Liver (tissue), 9 donors: ENCODE results near the gene RRP1. TPM values are rescaled to one million over a fixed set of nuclear protein-coding genes. Genes with fewer than 3 reads are reported as not detected.

Experiments
- DNase-seq: peaks from one replicate; pipeline ENCODE4 v3.0.0-alpha.2; 2017; ENCODE audit warnings: low spot score
- H3K27ac ChIP-seq, 2 donors: one replicate each; pipeline ENCODE4 v1.7.0; 2013; ENCODE audit warnings: inconsistent platforms in 2 of 2, low read length in 2 of 2, control low read depth in 1 of 2, low read depth in 1 of 2, mild to moderate bottlenecking in 1 of 2
- H3K27me3 ChIP-seq, 4 donors: one replicate each; pipeline versions ENCODE4 v1.6.1 to v1.7.0; 2013; ENCODE audit warnings: low read length in 3 of 4, inconsistent platforms in 1 of 4, mild to moderate bottlenecking in 1 of 4, moderate library complexity in 1 of 4; ENCODE audit not compliant: control insufficient read depth in 4 of 4, insufficient read depth in 4 of 4
- H3K36me3 ChIP-seq, 4 donors: one replicate each; pipeline versions ENCODE4 v1.6.1 to v1.7.0; 2013; ENCODE audit warnings: low read length in 3 of 4, mild to moderate bottlenecking in 3 of 4, low read depth in 1 of 4, moderate library complexity in 1 of 4; ENCODE audit not compliant: control insufficient read depth in 4 of 4, insufficient read depth in 3 of 4
- H3K4me1 ChIP-seq, 4 donors: one replicate each; pipeline versions ENCODE4 v1.6.1 to v1.7.0; 2013; ENCODE audit warnings: low read length in 3 of 4, mild to moderate bottlenecking in 3 of 4, moderate library complexity in 1 of 4; ENCODE audit not compliant: control insufficient read depth in 4 of 4, insufficient read depth in 4 of 4
- H3K4me3 ChIP-seq, 3 donors: one replicate each; pipeline versions ENCODE4 v1.6.1 to v1.7.0; 2013; ENCODE audit warnings: low read length in 3 of 3, control low read depth in 1 of 3, low read depth in 1 of 3, mild to moderate bottlenecking in 1 of 3
- H3K9ac ChIP-seq, 2 donors: one replicate each; pipeline ENCODE4 v1.7.0; 2013; ENCODE audit warnings: low read length in 2 of 2, mild to moderate bottlenecking in 2 of 2, moderate library complexity in 2 of 2, control low read depth in 1 of 2, low read depth in 1 of 2
- H3K9me3 ChIP-seq, 4 donors: one replicate each; pipeline versions ENCODE4 v1.6.1 to v1.7.0; 2013; ENCODE audit warnings: low read length in 3 of 4; ENCODE audit not compliant: control insufficient read depth in 4 of 4
- EGR1 ChIP-seq, 2 donors: IDR thresholded peaks; 2 replicates each; pipeline ENCODE4 v1.6.1; 2016 to 2018; ENCODE audit warnings: antibody characterized with exemption in 2 of 2, low read depth in 2 of 2
- FOXA1 ChIP-seq: IDR thresholded peaks from 2 replicates; pipeline ENCODE4 v1.6.1; 2016; ENCODE audit warnings: antibody characterized with exemption
- FOXA2 ChIP-seq: IDR thresholded peaks from 2 replicates; pipeline ENCODE4 v1.6.1; 2016; ENCODE audit warnings: antibody characterized with exemption
- GABPA ChIP-seq, 2 donors: IDR thresholded peaks in 1 of 2; conservative IDR thresholded peaks in 1 of 2; 2 replicates each; pipeline ENCODE4 v1.6.1; 2016; ENCODE audit warnings: antibody characterized with exemption in 2 of 2, mild to moderate bottlenecking in 1 of 2, moderate library complexity in 1 of 2
- HNF4G ChIP-seq: IDR thresholded peaks from 2 replicates; pipeline ENCODE4 v1.6.1; 2016; ENCODE audit warnings: antibody characterized with exemption
- JUND ChIP-seq, 2 donors: IDR thresholded peaks; 2 replicates each; pipeline ENCODE4 v1.6.1; 2016; ENCODE audit warnings: antibody characterized with exemption in 2 of 2
- NR2F2 ChIP-seq: IDR thresholded peaks from 2 replicates; pipeline ENCODE4 v1.6.1; 2016; ENCODE audit warnings: antibody characterized with exemption
- RAD21 ChIP-seq, 2 donors: IDR thresholded peaks; 2 replicates each; pipeline ENCODE4 v1.6.1; 2016; ENCODE audit warnings: antibody characterized with exemption in 2 of 2, mild to moderate bottlenecking in 2 of 2
- RXRA ChIP-seq, 2 donors: IDR thresholded peaks; 2 replicates each; pipeline ENCODE4 v1.6.1; 2017 to 2018; ENCODE audit warnings: antibody characterized with exemption in 2 of 2, mild to moderate bottlenecking in 1 of 2
- SP1 ChIP-seq: IDR thresholded peaks from 2 replicates; pipeline ENCODE4 v1.6.1; 2018; ENCODE audit warnings: antibody characterized with exemption, mild to moderate bottlenecking
- TAF1 ChIP-seq: conservative IDR thresholded peaks from 2 replicates; pipeline ENCODE4 v1.6.1; 2016; ENCODE audit warnings: antibody characterized with exemption, mild to moderate bottlenecking
- WGBS: extraction: QIAGEN DNeasy Blood & Tissue Kit; methylation state at CpG from one replicate; pipeline ENCODE4 v1.1.7; 2013; 5-methylcytosine and 5-hydroxymethylcytosine counted together
- polyA plus RNA-seq, 2 donors: library from polyadenylated mRNA; stranded (reverse) in 1 of 2; unstranded in 1 of 2; fragments of 200-250 nt in 1 of 2; fragments of >200 nt in 1 of 2; fragmentation: Nextera tagmentation in 1 of 2; extraction: Ambion mirVana in 1 of 2; gene quantifications; one replicate each; pipeline versions ENCODE4 v1.2.1 to v1.2.3, GENCODE V29; 2013 to 2015
- total RNA-seq, 2 donors: library from RNA; depleted of rRNA; stranded (reverse); fragments of >200 nt; gene quantifications; one replicate each; pipeline ENCODE4 v1.2.3, GENCODE V29; 2014
- TF ChIP-seq, protein P1 (sequence below): IDR thresholded peaks from 2 replicates; pipeline ENCODE4 v1.6.1; 2016; ENCODE audit warnings: antibody characterized with exemption, mild to moderate bottlenecking
- TF ChIP-seq, protein P2 (sequence below): IDR thresholded peaks from 2 replicates; pipeline ENCODE4 v1.6.1; 2016; ENCODE audit warnings: antibody characterized with exemption
- TF ChIP-seq, protein P3 (sequence below): IDR thresholded peaks from 2 replicates; pipeline ENCODE4 v1.6.1; 2016; ENCODE audit warnings: antibody characterized with exemption
- TF ChIP-seq, protein P4 (sequence below): fragments of 150-350 bp; IDR thresholded peaks from 2 replicates; pipeline ENCODE4 v1.5.1; 2017; ENCODE audit warnings: improper control_type of control experiment, low read depth, low read length; ENCODE audit not compliant: missing input control
- TF ChIP-seq, protein P5 (sequence below): IDR thresholded peaks from 2 replicates; pipeline ENCODE4 v1.6.1; 2016; ENCODE audit warnings: antibody characterized with exemption
- donor health status: healthy.
- donor health status: healthy.
- donor health status: healthy.
- donor health status: healthy.
- donor health status: healthy.

The RRP1 gene
- total and polyA plus RNA-seq, 4 donors = 5.4 to 15.0 (median 7.7) TPM

DNA sequence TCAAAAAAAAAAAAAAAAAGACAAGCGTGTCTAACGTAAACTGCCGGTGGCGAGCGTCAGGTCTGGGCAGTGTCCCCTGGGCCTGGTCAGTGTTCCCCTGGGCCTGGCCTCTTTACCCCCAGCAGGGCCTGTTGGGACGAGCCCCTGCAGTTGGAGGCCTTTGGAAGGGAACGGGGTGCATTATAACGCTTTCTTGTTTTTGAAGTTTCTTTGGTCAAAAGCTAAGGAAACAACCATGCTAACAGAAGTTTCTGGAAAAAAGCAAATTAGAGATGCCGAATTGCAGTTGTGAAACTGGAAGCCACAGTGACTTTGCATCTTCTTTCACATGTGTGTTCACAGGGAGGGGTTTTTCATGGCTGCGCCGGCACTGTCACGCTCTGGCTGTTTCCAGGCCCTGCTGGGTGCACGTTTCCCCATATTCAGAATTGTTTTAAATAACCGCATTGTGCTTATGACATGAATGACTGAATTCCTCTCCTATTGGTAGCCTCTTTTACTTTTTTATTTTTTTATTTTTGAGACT, 16.0 kb downstream of the RRP1 start:
- no peak for DNase-seq
- no peaks in the 10 kb centered on the region for H3K9me3 ChIP-seq
- H3K9ac ChIP-seq = no peak overlapping the region
- peaks cover 4 to 23% (median 17%) of the 10 kb centered on the region in 4 donors for H3K4me1 ChIP-seq
- 88% methylated on average over 14 of the region's 14 CpGs for WGBS
- H3K27me3 ChIP-seq = no peaks in the 10 kb centered on the region
- H3K27ac ChIP-seq = no peak overlapping the region
- no peak for TF ChIP-seq FOXA1
- no peak for TF ChIP-seq HNF4G
- TF ChIP-seq, protein P1, sequence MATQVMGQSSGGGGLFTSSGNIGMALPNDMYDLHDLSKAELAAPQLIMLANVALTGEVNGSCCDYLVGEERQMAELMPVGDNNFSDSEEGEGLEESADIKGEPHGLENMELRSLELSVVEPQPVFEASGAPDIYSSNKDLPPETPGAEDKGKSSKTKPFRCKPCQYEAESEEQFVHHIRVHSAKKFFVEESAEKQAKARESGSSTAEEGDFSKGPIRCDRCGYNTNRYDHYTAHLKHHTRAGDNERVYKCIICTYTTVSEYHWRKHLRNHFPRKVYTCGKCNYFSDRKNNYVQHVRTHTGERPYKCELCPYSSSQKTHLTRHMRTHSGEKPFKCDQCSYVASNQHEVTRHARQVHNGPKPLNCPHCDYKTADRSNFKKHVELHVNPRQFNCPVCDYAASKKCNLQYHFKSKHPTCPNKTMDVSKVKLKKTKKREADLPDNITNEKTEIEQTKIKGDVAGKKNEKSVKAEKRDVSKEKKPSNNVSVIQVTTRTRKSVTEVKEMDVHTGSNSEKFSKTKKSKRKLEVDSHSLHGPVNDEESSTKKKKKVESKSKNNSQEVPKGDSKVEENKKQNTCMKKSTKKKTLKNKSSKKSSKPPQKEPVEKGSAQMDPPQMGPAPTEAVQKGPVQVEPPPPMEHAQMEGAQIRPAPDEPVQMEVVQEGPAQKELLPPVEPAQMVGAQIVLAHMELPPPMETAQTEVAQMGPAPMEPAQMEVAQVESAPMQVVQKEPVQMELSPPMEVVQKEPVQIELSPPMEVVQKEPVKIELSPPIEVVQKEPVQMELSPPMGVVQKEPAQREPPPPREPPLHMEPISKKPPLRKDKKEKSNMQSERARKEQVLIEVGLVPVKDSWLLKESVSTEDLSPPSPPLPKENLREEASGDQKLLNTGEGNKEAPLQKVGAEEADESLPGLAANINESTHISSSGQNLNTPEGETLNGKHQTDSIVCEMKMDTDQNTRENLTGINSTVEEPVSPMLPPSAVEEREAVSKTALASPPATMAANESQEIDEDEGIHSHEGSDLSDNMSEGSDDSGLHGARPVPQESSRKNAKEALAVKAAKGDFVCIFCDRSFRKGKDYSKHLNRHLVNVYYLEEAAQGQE = no peak
- TF ChIP-seq RXRA (IDR thresholded peaks at IDR 0.05) = no peak
- TF ChIP-seq TAF1 = no peak
- no peak for TF ChIP-seq NR2F2
- TF ChIP-seq, protein P2, sequence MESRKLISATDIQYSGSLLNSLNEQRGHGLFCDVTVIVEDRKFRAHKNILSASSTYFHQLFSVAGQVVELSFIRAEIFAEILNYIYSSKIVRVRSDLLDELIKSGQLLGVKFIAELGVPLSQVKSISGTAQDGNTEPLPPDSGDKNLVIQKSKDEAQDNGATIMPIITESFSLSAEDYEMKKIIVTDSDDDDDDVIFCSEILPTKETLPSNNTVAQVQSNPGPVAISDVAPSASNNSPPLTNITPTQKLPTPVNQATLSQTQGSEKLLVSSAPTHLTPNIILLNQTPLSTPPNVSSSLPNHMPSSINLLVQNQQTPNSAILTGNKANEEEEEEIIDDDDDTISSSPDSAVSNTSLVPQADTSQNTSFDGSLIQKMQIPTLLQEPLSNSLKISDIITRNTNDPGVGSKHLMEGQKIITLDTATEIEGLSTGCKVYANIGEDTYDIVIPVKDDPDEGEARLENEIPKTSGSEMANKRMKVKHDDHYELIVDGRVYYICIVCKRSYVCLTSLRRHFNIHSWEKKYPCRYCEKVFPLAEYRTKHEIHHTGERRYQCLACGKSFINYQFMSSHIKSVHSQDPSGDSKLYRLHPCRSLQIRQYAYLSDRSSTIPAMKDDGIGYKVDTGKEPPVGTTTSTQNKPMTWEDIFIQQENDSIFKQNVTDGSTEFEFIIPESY = no peak
- no peak for TF ChIP-seq SP1
- TF ChIP-seq, protein P3, sequence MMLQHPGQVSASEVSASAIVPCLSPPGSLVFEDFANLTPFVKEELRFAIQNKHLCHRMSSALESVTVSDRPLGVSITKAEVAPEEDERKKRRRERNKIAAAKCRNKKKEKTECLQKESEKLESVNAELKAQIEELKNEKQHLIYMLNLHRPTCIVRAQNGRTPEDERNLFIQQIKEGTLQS = no peak
- TF ChIP-seq RAD21 (IDR thresholded peaks at IDR 0.05) = no peak
- no peak for TF ChIP-seq GABPA (IDR thresholded peaks at IDR 0.05 in 1 of 2, conservative IDR thresholded peaks at IDR 0.05 in 1 of 2)
- TF ChIP-seq JUND (IDR thresholded peaks at IDR 0.05) = no peak
- TF ChIP-seq EGR1 (IDR thresholded peaks at IDR 0.05; ENCODE audit: low read depth in 2 of 2) = no peak
- TF ChIP-seq, protein P4, sequence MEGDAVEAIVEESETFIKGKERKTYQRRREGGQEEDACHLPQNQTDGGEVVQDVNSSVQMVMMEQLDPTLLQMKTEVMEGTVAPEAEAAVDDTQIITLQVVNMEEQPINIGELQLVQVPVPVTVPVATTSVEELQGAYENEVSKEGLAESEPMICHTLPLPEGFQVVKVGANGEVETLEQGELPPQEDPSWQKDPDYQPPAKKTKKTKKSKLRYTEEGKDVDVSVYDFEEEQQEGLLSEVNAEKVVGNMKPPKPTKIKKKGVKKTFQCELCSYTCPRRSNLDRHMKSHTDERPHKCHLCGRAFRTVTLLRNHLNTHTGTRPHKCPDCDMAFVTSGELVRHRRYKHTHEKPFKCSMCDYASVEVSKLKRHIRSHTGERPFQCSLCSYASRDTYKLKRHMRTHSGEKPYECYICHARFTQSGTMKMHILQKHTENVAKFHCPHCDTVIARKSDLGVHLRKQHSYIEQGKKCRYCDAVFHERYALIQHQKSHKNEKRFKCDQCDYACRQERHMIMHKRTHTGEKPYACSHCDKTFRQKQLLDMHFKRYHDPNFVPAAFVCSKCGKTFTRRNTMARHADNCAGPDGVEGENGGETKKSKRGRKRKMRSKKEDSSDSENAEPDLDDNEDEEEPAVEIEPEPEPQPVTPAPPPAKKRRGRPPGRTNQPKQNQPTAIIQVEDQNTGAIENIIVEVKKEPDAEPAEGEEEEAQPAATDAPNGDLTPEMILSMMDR = no peak
- peaks cover 5 to 38% (median 11%) of the 10 kb centered on the region in 4 donors for H3K36me3 ChIP-seq
- H3K4me3 ChIP-seq = no peak overlapping the region

DNA sequence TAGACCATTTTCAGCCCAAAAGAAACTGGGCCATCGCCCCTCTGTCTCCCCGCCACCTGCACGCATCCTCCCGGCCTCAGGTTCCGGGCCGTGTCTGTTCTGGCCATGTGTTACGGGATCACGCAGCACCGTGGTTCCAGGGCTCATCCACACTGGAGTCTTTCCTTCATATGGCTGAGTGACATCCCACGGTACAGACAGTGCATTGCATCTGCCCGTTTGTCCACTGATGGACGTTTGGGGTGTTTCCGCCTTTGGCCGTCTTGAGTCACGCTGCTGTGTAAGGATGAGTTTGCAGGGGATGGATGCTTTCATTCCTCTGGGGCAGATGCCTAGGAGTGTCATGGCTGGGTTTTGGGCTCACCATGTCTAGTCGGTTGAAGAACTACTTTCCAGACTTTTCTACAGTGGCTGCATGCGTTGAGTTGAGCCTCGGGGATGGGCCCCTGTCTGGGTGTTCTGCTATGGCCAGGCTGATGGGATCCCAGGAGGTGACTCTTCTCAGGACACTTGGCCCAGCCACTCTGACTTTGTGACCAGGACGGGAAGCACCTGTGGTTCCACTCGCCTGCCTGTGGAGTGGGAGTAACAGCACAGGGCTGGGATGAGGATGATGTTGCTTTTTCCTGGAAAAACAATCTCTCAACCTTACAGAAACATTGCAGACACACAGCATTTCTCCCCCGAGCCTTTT, 16.8 kb downstream of the RRP1 start:
- 92% methylated on average over 21 of the region's 21 CpGs for WGBS
- Histone ChIP-seq H3K4me3 (no peak overlapping the region), H3K9ac (no peak overlapping the region), H3K27ac (no peak overlapping the region), H3K27me3 (no peaks in the 10 kb centered on the region), H3K4me1 (peaks cover 9 to 31% (median 22%) of the 10 kb centered on the region in 4 donors), H3K9me3 (no peaks in the 10 kb centered on the region), H3K36me3 (peaks cover 0 to 30% (median 8%) of the 10 kb centered on the region in 4 donors)
- DNase-seq = no peak
- TF ChIP-seq EGR1 (IDR thresholded peaks at IDR 0.05; ENCODE audit: low read depth in 2 of 2) = no peak
- TF ChIP-seq, protein P1 = no peak
- TF ChIP-seq, protein P5, sequence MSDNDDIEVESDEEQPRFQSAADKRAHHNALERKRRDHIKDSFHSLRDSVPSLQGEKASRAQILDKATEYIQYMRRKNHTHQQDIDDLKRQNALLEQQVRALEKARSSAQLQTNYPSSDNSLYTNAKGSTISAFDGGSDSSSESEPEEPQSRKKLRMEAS = no peak
- no peak for TF ChIP-seq FOXA2
- TF ChIP-seq, protein P2 = no peak
- no peak for TF ChIP-seq TAF1
- TF ChIP-seq SP1 = no peak
- no peak for TF ChIP-seq JUND (IDR thresholded peaks at IDR 0.05)
